Measurements from ENCODE around the gene SLC43A2. TPM values are rescaled to one million over a fixed set of nuclear protein-coding genes. Genes with fewer than 3 reads are reported as not detected.

SLC43A2 gene
- total and polyA plus RNA-seq, 2 donors (not counting 1 experiment from before 2014, with no cell fraction given) = 8.4 to 13.7 TPM

- TF ChIP-seq, protein P1, sequence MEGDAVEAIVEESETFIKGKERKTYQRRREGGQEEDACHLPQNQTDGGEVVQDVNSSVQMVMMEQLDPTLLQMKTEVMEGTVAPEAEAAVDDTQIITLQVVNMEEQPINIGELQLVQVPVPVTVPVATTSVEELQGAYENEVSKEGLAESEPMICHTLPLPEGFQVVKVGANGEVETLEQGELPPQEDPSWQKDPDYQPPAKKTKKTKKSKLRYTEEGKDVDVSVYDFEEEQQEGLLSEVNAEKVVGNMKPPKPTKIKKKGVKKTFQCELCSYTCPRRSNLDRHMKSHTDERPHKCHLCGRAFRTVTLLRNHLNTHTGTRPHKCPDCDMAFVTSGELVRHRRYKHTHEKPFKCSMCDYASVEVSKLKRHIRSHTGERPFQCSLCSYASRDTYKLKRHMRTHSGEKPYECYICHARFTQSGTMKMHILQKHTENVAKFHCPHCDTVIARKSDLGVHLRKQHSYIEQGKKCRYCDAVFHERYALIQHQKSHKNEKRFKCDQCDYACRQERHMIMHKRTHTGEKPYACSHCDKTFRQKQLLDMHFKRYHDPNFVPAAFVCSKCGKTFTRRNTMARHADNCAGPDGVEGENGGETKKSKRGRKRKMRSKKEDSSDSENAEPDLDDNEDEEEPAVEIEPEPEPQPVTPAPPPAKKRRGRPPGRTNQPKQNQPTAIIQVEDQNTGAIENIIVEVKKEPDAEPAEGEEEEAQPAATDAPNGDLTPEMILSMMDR (conservative IDR thresholded peaks at IDR 0.05 in 1 of 2, IDR thresholded peaks at IDR 0.05 in 1 of 2; ENCODE audit: low read depth in 1 of 2, low read length in 2 of 2) = no peak
- TF ChIP-seq EZH2 (IDR thresholded peaks at IDR 0.05; ENCODE audit: low read length, missing control alignments) = no peak
- H3K36me3 ChIP-seq (ENCODE audit: control insufficient read depth, insufficient read depth, low read length) = no peaks in the 10 kb centered on the region
- no peaks in the 10 kb centered on the region for H4K20me1 ChIP-seq (ENCODE audit: control insufficient read depth, extremely low read depth, insufficient read depth, low read length)
- H3K27me3 ChIP-seq (ENCODE audit: control insufficient read depth, insufficient read depth, low read length) = no peaks in the 10 kb centered on the region
- DNase-seq (ENCODE audit: low read depth in 2 of 2) = no peak
- H3K79me2 ChIP-seq (ENCODE audit: control insufficient read depth, insufficient read depth, low read length) = no peaks in the 10 kb centered on the region
- no peaks in the 10 kb centered on the region for H3K4me1 ChIP-seq (ENCODE audit: control insufficient read depth, extremely low read depth, insufficient read depth, low read length)
- H2AFZ ChIP-seq (ENCODE audit: low read length) = no peak overlapping the region
- H3K27ac ChIP-seq (ENCODE audit: insufficient read depth, low read length) = no peak overlapping the region
- H3K9me3 ChIP-seq (ENCODE audit: control insufficient read depth, insufficient read depth, low read depth, low read length) = no peaks in the 10 kb centered on the region
- no peak overlapping the region for H3K9ac ChIP-seq (ENCODE audit: insufficient read depth, low read length)
- no peak overlapping the region for H3K4me3 ChIP-seq (replicated peaks in 1 of 4; ENCODE audit: control extremely low read depth in 1 of 4, insufficient read depth in 1 of 4, low read depth in 3 of 4, low read length in 4 of 4)
- H3K4me2 ChIP-seq (ENCODE audit: extremely low read depth, insufficient read depth, low read length) = no peak overlapping the region
Measured at GRCh38 chr17:1598399-1599095, 30.1 kb downstream of the SLC43A2 start.

- TF ChIP-seq EZH2 (IDR thresholded peaks at IDR 0.05; ENCODE audit: low read length, missing control alignments) = no peak
- TF ChIP-seq, protein P1 (conservative IDR thresholded peaks at IDR 0.05 in 1 of 2, IDR thresholded peaks at IDR 0.05 in 1 of 2; ENCODE audit: low read depth in 1 of 2, low read length in 2 of 2) = no peak
- H4K20me1 ChIP-seq (ENCODE audit: control insufficient read depth, extremely low read depth, insufficient read depth, low read length) = no peaks in the 10 kb centered on the region
- H3K4me1 ChIP-seq (ENCODE audit: control insufficient read depth, extremely low read depth, insufficient read depth, low read length) = no peaks in the 10 kb centered on the region
- no peaks in the 10 kb centered on the region for H3K36me3 ChIP-seq (ENCODE audit: control insufficient read depth, insufficient read depth, low read length)
- no peaks in the 10 kb centered on the region for H3K27me3 ChIP-seq (ENCODE audit: control insufficient read depth, insufficient read depth, low read length)
- H2AFZ ChIP-seq (ENCODE audit: low read length) = no peak overlapping the region
- no peak for DNase-seq (ENCODE audit: low read depth in 2 of 2)
- H3K4me2 ChIP-seq (ENCODE audit: extremely low read depth, insufficient read depth, low read length) = no peak overlapping the region
- no peaks in the 10 kb centered on the region for H3K9me3 ChIP-seq (ENCODE audit: control insufficient read depth, insufficient read depth, low read depth, low read length)
- H3K27ac ChIP-seq (ENCODE audit: insufficient read depth, low read length) = no peak overlapping the region
- no peak overlapping the region for H3K4me3 ChIP-seq (replicated peaks in 1 of 4; ENCODE audit: control extremely low read depth in 1 of 4, insufficient read depth in 1 of 4, low read depth in 3 of 4, low read length in 4 of 4)
- no peaks in the 10 kb centered on the region for H3K79me2 ChIP-seq (ENCODE audit: control insufficient read depth, insufficient read depth, low read length)
- no peak overlapping the region for H3K9ac ChIP-seq (ENCODE audit: insufficient read depth, low read length)
Measured at GRCh38 chr17:1597861-1598342, 30.7 kb downstream of the SLC43A2 start.

- no peak overlapping the region for H2AFZ ChIP-seq (ENCODE audit: low read length)
- H3K36me3 ChIP-seq (ENCODE audit: control insufficient read depth, insufficient read depth, low read length) = peaks cover 2% of the 10 kb centered on the region
- H3K4me3 ChIP-seq (replicated peaks in 1 of 4; ENCODE audit: control extremely low read depth in 1 of 4, insufficient read depth in 1 of 4, low read depth in 3 of 4, low read length in 4 of 4) = no peak overlapping the region
- no peaks in the 10 kb centered on the region for H4K20me1 ChIP-seq (ENCODE audit: control insufficient read depth, extremely low read depth, insufficient read depth, low read length)
- H3K4me1 ChIP-seq (ENCODE audit: control insufficient read depth, extremely low read depth, insufficient read depth, low read length) = peaks cover 9% of the 10 kb centered on the region
- H3K79me2 ChIP-seq (ENCODE audit: control insufficient read depth, insufficient read depth, low read length) = no peaks in the 10 kb centered on the region
- no peaks in the 10 kb centered on the region for H3K27me3 ChIP-seq (ENCODE audit: control insufficient read depth, insufficient read depth, low read length)
- no peak overlapping the region for H3K27ac ChIP-seq (ENCODE audit: insufficient read depth, low read length)
- no peak overlapping the region for H3K9ac ChIP-seq (ENCODE audit: insufficient read depth, low read length)
- no peak for DNase-seq (ENCODE audit: low read depth in 2 of 2)
- no peaks in the 10 kb centered on the region for H3K9me3 ChIP-seq (ENCODE audit: control insufficient read depth, insufficient read depth, low read depth, low read length)
- TF ChIP-seq EZH2 (IDR thresholded peaks at IDR 0.05; ENCODE audit: low read length, missing control alignments) = no peak
- TF ChIP-seq, protein P1 (conservative IDR thresholded peaks at IDR 0.05 in 1 of 2, IDR thresholded peaks at IDR 0.05 in 1 of 2; ENCODE audit: low read depth in 1 of 2, low read length in 2 of 2) = no peak
- H3K4me2 ChIP-seq (ENCODE audit: extremely low read depth, insufficient read depth, low read length) = no peak overlapping the region
Measured at GRCh38 chr17:1593630-1593931, 35.1 kb downstream of the SLC43A2 start.
